ENCODE data around the gene ACSS3. TPM values are rescaled to one million over a fixed set of nuclear protein-coding genes. Genes with fewer than 3 reads are reported as not detected.
"Not testable (repeated sequence)": the region's sequence is repeated elsewhere in the genome, so short reads cannot be mapped to it uniquely, and the experiment has no call there.

Gene ACSS3
- total and polyA plus RNA-seq, 9 of the 15 experiments (the other 6 are each of a cell fraction or from before 2014, with no cell fraction given): 0.40 TPM; not detected in 8

GRCh38 chr12:81209772-81210225, 131.9 kb downstream of the ACSS3 start:
- H3K27ac ChIP-seq (ENCODE audit: extremely low read depth, low read depth, low read length); H3K9me1 ChIP-seq (ENCODE audit: control insufficient read depth, insufficient read depth, low read length); H3K9me3 ChIP-seq (replicated peaks; ENCODE audit: control insufficient read depth, insufficient read depth, low read depth, low read length); in situ Hi-C loops (cut with MboI); H3K4me3 ChIP-seq; intact Hi-C loops (cut with micrococcal nuclease); BruUV-seq (replicated peaks); H3K4me1 ChIP-seq (replicated peaks in 1 of 2; ENCODE audit: control insufficient read depth in 2 of 2, insufficient read depth in 2 of 2, low read length in 2 of 2); H2AFZ ChIP-seq (ENCODE audit: low read depth, low read length); H3K36me3 ChIP-seq (ENCODE audit: control insufficient read depth, insufficient read depth, low read length); H3K27me3 ChIP-seq (ENCODE audit: control insufficient read depth in 2 of 2, insufficient read depth in 2 of 2, low read length in 2 of 2); H3K79me2 ChIP-seq (ENCODE audit: control insufficient read depth, insufficient read depth, low read length); H3K4me2 ChIP-seq (ENCODE audit: insufficient read depth, low read length); H4K20me1 ChIP-seq (replicated peaks; ENCODE audit: control insufficient read depth, insufficient read depth, low read length); H3K9ac ChIP-seq (ENCODE audit: insufficient read depth in 1 of 2, low read depth in 2 of 2, low read length in 2 of 2); POLR2A ChIA-PET; FAIRE-seq; CTCF ChIA-PET (ENCODE audit: low intra/inter-chr PET ratio); ATAC-seq; DNase-seq (ENCODE audit: extremely low read depth in 1 of 4, low spot score in 3 of 4): not testable (repeated sequence)
- WGBS (ENCODE audit: insufficient coverage, low coverage, missing lambda C conversion rate): 0% methylated on average over 2 of the region's 2 CpGs

DNA sequence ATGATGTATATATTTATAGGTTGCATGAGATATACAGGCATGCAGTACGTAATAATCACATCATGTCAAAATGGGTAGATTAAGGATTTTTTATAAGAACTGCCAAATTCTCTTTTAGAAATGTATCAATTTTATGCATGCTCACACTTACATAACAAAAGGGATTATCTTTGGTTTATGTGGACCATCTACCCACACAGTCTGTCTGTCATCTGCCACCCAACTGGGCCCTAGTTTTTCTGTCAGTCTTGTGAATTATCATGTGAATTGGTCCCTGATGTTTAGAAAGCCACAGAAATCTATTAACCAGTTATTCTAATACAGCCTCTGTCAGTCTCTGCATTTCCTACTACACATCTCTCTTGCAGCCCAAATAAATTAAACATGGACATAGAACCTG, 133.4 kb downstream of the ACSS3 start:
- Histone ChIP-seq H3K9me1 (ENCODE audit: control insufficient read depth, insufficient read depth, low read length) (no peaks in the 10 kb centered on the region), H3K4me1 (replicated peaks in 1 of 2; ENCODE audit: control insufficient read depth in 2 of 2, insufficient read depth in 2 of 2, low read length in 2 of 2) (no peaks in the 10 kb centered on the region), H3K79me2 (ENCODE audit: control insufficient read depth, insufficient read depth, low read length) (no peaks in the 10 kb centered on the region), H3K27ac (ENCODE audit: extremely low read depth, low read depth, low read length) (no peak overlapping the region), H3K27me3 (ENCODE audit: control insufficient read depth in 2 of 2, insufficient read depth in 2 of 2, low read length in 2 of 2) (no peaks in the 10 kb centered on the region), H4K20me1 (replicated peaks; ENCODE audit: control insufficient read depth, insufficient read depth, low read length) (no peaks in the 10 kb centered on the region), H3K36me3 (ENCODE audit: control insufficient read depth, insufficient read depth, low read length) (no peaks in the 10 kb centered on the region), H3K9me3 (replicated peaks; ENCODE audit: control insufficient read depth, insufficient read depth, low read depth, low read length) (no peaks in the 10 kb centered on the region), H3K4me2 (ENCODE audit: insufficient read depth, low read length) (no peak overlapping the region), H3K9ac (ENCODE audit: insufficient read depth in 1 of 2, low read depth in 2 of 2, low read length in 2 of 2) (no peak overlapping the region), H2AFZ (ENCODE audit: low read depth, low read length) (no peak overlapping the region), H3K4me3 (no peak overlapping the region)
- TF ChIP-seq ELF2 (CRISPR knock-in tag; IDR thresholded peaks at IDR 0.05) (no peak), PCBP1 (IDR thresholded peaks at IDR 0.05; ENCODE audit: low read depth, low read length, poor library complexity, severe bottlenecking) (no peak), MCM5 (IDR thresholded peaks at IDR 0.05; ENCODE audit: low read depth) (no peak), ILK (tag; IDR thresholded peaks at IDR 0.05; ENCODE audit: borderline replicate concordance, low read depth) (no peak), ZNF354B (CRISPR knock-in tag; IDR thresholded peaks at IDR 0.05) (no peak)
- no TSS peak for BruUV-seq (replicated peaks)
- FAIRE-seq (no peak), DNase-seq (ENCODE audit: extremely low read depth in 1 of 4, low spot score in 3 of 4) (no peak), ATAC-seq (no peak)
- POLR2A ChIA-PET: no interaction called here
- in situ Hi-C loops (cut with MboI) (no loop called here), intact Hi-C loops (cut with micrococcal nuclease) (no loop called here)
- WGBS (ENCODE audit: insufficient coverage, low coverage, missing lambda C conversion rate): 0% methylated on average over 1 of the region's 1 CpG
- CTCF ChIA-PET (ENCODE audit: low intra/inter-chr PET ratio): no interaction called here

All from K562 (cell line).